GM19351 (cell line): ENCODE measurements around the gene CMSS1.
"Not testable (repeated sequence)": the region's sequence is repeated elsewhere in the genome, so short reads cannot be mapped to it uniquely, and the experiment has no call there.

ENCODE experiments used
- ATAC-seq: cut with Tn5 transposase; IDR thresholded peaks from one replicate; pipeline ENCODE4 v1.9.1; 2021; ENCODE audit warnings: mild to moderate bottlenecking, moderate library complexity; ENCODE audit not compliant: unreplicated experiment

The CMSS1 gene

DNA sequence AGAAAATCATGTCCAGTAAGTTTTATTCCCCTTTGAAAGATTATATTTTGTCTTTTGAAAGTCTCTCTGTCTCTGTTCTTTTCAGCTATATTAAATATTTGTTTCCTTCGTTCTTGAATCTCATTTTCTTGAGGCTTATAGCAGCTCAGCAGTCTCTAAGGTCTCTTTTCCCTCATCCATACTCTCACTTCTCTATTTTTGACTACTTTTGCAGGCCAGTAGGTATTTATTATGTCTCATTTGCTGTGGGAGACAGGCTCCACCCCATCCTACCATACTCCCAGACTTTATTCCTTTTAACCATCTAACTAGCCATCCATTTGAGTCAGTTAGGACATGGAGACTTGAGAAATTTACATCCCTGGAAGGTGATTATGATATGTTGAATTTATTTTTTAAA, 225.6 kb downstream of the CMSS1 start:
- no peak for ATAC-seq

DNA sequence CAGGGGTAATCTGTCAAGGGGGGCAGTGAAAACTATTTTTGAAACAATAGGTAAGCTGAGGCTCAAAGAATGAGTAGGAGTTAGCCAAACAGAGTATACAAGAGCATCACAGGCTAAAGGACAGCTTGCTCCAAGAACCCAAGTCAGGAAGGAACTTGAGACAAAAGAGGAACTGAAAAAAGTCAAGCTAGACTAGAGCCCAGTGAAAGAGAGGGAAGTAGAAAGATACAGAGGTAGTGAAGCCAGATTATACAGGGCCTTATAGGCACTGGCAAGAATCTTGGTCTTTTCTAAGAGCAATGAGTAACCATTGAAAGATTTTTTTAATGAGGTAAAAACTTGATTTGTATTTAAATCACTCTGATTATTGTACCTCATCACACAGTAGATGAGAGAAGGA, 226.7 kb downstream of the CMSS1 start:
- peak; percentile 78 for ATAC-seq

DNA sequence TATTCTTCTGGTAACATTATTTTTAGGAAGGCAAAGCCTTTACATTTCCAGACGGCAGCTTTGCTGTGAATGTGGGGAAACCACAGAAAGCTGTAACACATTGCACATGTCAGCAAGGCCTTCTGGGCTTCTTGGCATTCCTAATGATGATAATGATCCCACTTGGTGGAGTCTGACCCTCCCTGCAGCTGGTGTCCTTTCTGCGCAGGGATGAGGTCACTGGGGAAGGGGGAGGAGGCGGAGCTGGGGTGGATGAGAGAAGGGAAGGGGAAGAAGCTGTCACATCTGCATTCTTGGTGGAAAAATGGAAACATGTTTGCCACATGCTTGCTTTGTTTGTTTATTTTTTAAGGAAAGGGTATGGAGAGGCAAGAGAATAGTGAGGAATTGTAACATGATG, 228.0 kb downstream of the CMSS1 start:
- ATAC-seq: no peak

DNA sequence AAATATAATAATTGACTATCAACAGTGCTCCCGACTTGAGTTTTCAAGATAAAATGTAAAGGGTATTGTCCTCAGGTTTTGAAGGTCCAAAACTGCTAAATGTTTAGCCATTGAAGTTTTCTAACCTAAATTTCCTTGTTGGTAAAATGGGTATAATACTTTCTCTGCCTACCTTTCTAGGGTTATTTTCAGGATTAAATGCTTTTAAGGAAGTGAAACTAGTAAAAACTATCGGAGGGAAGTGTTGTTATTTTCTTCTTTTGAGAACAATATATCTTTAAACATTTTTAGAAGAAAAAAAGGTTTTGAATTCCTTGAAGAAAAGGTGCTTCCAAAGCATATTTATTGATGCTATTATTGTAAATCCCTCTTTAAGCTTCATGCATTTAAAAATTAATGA, 229.3 kb downstream of the CMSS1 start:
- ATAC-seq: no peak

DNA sequence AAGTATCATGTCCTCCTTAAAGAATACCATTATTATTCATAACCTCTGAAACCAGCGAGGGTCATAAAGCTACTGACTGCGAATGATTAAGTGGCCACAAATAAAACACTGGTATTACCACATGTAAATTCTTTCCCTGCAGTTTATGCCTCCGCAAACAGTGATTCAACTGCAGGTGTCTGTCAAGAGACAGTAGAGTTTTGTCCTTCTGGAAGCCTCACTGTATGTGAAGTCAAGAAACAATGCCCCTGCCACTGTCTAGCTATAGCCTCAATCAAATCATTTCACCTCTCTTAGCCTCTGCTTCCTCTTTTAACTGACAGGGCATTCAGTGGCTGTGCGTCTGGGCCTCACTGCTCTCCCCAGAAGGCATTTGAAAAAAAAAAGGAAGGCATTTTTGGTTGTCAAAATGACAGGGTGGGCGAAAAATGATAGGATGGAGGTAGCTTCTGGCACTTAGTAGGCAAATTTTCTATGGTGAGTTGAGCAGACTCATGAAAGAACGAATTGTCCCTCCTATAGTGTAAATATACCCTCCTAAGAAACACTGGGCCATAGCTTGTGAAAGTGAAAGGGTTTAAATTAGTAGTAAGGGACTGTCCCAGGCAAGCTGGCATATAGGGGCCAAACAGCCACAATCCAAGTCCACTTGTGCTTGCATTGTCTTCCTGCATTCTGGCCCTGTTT, 229.9 kb downstream of the CMSS1 start:
- peak; percentile 72 for ATAC-seq

DNA sequence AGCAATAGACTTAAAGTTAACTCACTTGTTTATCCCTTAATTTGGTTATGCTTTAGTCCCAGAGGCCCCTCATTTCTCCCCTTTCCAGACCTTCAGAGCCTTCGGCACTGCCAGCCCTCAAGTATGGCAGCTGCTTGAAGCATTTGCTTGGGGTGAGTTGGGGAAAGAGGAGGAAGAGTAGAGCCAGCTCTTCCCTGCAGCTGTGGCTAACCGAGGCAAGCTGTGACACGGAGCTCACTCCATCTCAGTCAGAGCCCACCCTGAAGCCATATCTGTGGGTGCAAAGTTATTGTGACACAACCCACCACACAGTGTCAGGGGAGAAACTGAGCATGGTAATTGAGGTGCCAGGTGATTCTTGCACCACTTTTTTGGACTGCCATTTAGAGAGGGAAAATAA, 230.6 kb downstream of the CMSS1 start:
- no peak for ATAC-seq

DNA sequence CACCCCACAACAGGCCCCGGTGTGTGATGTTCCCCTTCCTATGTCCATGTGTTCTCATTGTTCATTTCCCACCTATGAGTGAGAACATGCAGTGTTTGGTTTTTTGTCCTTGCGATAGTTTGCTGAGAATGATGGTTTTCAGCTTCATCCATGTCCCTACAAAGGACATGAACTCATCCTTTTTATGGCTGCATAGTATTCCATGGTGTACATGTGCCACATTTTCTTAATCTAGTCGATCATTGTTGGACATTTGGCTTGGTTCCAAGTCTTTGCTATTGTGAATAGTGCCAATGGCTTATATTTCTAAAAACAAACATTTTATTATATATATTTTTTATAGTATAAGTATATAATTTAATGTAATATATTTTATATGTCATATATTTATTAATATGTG, 233.9 kb downstream of the CMSS1 start:
- not testable (repeated sequence) for ATAC-seq

DNA sequence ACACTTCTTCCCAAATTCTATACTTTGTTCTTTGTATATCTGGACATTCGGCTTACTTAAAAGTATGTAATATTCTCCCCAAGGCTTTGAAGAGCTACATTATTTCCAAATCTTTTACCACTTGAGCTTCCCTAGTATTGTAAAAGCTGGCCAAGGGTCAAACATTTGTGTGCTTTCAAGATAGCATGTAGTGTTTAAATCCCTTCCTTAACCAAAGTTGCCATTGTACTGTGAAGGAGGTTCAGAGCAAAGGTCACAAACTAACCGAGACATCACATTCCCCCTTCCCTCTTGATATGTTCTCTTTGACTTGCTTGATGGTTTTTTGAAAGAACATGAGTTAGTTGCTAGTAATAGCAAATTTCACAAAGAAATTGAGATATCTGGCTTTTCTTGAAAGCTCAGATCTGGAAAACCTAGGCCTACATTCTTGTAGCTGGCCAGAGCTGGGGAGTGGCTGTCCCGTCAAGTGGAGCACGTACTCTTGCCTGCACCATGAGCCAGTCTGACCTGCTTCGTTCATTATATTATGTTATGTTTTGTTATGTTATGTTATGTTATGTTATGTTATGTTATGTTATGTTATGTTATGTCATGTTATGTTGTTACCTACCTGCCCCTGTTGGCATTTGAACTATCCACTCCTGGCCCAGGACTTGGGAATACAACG, 236.4 kb downstream of the CMSS1 start:
- ATAC-seq: no peak

DNA sequence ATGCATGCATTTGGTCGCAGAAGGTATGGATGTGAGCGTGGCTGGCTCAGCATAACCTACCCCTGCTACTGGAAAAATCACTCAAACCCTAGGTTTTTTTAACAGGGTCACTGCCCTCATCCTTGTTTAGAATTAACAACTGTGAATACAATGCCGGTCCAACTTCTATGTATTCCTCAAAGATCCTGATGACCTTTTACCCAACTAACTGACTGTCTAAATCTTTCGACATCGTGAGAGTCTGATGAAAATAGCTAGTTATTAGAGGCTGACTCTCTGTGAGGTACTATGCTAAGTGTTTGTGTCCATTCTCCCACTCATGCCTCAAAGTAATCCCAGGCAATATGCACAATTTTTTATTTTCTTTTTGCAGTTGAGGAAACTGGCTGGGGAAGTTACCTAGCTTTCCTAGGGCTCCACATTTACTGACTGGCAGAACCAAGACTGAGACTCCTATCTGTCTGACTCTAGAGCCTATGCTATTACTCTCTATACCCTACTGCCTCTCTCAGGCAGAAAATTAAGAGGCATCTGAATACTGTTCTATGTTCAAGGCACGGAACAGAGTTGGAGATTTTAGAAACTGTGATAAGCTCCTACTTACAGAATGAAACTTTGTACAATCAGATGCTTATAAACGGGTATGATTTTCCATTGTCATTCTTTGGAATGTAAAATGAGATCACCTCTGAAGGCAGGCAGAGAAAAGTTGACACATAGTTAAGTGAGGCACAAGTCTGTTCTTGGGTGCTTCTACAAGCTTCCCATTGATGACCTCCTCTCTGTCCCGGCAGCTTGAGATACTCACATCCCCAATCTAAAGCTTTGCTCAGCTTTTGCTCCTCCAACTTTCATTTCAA, 240.3 kb downstream of the CMSS1 start:
- no peak for ATAC-seq

DNA sequence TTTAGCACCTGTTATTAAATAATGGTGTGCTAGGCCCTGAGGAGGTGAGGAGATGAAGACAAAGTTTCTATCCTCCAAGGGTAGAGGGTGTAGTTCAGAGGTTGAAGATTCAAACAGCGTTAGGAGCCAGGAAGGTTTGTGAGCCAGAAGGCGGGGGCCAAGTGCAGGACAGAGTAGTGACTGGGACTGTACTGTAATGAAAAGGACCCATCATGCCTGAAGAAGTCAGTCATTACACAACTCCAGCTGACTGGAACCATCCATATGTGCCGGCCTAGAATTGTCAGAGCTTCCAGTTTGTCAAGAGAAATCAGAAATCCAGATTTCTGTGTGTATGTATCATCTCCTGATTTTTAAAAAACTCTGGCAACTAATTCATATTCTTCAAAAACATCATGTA, 241.8 kb downstream of the CMSS1 start:
- no peak for ATAC-seq

DNA sequence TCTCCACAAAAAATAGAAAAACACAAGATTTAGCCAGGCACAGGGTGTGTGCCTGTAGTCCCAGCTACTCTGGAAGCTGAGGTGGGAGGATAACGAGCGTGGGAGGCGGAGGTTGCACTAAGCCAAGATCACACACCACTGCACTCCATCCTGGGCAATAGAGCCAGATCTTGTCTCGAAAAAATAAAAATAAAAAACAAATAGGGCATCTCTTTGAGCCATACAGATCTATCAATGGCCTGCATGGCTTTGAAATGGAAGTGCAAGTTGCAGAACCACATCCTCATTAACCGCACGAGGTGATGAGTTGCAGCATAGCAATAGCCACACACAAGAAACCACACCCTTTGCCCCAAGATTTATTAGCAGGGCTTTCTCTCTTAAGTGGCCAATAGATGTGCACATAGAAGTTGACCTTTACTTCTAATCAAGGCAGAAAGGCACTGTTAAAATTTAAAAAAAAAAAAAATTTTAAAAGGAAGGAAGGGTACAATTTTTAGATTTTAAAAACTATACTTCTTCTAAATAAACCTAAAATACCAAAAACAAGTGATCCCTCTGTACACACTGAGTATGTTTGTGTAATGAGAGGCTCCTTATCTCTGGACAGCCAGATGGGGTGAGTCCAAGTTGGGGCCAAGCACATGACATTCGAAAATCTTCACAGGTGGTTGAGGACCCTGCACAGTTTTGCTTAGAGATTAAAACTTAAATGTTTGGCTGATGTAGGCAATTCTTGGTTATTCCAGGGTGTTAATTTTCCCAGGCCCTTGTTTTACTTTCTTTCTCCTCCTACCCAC, 243.2 kb downstream of the CMSS1 start:
- peak; percentile 54 for ATAC-seq

DNA sequence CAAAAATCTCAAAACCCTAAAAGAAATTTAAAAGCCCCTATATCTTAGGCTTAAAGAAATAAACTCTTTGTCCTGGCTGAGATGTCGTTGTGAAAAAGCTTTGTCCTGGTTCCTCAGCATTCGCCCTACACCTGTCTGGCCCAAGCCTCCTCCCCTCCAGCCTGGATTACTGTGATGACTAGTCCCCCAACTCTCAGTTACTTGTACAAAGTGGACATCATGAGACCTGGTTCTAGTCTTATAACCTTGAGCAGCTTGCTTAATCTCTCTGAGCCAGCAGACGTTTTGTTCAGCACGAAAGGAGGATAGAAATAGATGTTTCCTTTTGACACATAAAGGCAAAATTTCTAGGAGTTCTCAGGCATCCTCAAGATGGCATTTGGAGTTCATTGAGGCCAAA, 245.0 kb downstream of the CMSS1 start:
- ATAC-seq: no peak

DNA sequence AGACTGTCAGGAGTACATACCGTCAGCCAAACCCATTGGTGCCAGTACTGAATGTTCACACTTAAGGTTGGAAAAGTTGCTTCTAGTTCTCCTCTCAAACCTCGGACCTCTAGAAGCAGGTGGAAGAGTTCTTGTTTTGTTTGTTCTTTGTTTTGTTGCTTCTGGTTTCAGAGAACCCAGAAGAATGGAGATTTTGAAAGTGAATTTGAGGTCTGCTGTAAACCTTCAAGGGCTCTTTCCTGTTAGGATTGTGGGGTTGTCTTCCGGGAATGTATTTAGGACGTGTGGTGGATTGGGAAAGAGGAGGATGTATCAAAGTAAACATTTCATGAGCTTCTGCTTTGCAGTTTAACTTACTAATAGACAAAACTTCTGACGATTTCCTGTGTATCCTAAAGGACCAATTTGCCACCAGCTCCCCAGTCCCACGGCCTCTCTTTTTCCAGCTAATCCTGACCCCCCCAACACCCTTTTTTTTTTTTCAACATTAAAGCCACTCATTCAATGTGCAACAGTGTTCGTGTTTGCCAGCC, 246.3 kb downstream of the CMSS1 start:
- no peak for ATAC-seq

DNA sequence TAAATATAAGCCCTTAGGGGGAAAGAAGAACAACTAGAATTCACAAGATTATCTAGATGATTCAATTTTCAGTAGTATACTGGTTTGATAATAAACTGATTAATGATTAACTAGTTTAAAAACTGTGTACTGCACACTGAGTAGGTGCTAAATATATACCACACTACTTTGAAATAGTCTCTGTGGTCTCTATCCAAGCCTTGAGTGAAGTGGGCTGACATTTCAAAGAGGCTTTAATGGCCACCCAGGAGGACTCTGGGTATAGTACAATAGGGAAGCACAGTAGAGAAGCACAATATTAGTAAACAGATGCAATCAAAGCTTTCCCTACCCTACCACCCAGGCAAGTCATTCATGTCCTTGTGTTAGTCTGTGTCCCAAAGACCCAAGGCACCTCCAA, 249.9 kb downstream of the CMSS1 start:
- no peak for ATAC-seq

DNA sequence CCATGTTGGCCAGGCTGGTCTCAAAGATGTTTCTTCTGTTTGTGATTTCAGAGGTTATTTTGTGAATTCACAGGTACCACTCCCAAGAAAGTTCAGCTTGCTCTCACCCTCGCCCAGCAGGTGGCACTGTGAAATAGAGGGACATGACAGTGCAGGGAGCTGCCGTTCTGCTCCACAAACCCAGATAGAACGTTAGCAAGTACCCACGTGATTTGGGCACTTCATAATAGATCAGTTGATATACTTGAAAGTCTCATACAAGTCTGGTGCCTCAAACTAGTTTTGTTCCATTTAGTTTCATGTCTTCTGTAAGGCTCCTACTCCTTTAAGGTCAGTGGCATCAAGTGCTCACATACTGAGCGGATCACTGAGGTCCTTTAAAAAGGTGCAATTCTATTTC, 251.2 kb downstream of the CMSS1 start:
- peak; percentile 72 for ATAC-seq

DNA sequence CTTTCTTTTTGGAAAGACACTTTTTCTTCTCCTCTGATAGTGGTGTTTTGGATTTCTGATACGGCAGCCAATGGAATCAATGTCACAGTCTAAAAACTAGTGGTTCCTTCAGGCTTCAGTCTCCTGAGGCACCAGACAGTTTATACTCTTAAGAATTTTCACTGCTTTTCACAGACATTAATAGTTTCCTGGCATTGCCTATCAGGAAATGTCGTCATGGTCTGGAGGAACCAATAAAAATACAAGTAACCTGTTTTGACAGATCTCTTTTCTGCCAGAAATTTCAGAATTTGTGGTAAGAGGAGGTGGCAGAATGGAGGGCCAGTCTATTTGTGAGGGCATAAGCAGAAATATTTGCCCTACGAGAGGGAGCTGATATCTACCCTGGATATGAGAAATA, 251.8 kb downstream of the CMSS1 start:
- no peak for ATAC-seq

DNA sequence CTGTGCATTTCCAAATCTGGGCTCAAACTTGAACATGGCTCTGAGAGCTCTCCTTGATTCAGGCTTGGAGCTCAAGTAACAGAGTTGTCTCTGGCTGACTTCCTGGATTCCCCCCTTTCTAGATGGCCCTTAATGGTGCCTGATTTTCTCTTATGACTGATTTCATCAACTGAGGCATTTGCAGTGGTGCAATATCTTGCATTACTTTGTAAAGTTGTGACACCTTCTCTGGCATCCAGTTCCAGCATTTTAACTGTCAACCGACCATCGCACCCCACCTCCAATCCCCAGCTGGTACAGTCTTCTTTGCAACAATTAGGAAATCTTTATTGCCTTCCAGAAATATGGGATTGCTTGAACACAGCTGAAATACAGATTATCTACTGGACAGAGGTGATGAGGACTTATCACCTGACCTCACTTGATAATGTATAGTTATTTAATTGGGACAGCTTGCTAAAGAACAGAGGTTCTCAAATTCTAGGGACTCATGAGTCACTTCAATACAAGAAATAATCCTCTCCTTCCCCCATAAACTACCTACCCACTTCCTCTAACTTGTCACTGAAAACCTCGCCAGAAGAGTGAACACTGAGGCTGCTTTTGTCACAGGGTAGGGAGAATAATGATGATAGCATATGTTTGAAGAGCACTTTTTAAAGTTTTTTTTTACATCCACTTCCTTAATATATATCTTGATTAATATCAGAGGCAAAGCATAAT, 254.8 kb downstream of the CMSS1 start:
- ATAC-seq: peak; percentile 69

DNA sequence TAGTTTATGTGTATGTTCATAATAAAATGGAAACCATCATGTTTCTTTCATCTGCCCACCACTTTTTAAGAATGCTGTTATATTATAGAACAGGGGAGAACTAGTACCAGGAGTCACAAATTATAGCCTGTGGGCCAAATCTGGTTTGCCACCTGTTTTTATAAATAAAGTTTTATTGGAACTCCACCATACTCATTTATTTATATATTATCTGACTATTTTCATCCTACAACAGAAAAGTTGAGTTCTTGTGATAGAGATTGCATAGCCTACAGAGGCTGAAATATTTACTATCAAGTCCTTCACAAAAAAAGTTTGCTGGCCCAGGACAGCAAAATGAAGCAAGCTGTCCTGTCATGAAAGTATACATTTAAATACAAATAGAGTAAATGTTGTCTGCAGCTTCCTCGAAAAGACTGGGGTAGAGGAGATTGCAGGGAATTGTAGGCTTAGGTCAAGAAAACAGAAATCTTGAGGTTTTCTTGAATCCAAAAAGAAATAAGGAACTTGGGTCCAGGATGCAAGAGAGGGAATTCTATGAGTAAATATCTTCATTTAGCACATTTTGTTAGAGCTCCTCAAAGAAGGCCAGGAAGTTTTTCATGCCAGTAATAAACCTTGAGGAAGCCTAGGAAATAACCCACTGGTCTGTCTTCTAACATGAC, 255.5 kb downstream of the CMSS1 start:
- no peak for ATAC-seq

DNA sequence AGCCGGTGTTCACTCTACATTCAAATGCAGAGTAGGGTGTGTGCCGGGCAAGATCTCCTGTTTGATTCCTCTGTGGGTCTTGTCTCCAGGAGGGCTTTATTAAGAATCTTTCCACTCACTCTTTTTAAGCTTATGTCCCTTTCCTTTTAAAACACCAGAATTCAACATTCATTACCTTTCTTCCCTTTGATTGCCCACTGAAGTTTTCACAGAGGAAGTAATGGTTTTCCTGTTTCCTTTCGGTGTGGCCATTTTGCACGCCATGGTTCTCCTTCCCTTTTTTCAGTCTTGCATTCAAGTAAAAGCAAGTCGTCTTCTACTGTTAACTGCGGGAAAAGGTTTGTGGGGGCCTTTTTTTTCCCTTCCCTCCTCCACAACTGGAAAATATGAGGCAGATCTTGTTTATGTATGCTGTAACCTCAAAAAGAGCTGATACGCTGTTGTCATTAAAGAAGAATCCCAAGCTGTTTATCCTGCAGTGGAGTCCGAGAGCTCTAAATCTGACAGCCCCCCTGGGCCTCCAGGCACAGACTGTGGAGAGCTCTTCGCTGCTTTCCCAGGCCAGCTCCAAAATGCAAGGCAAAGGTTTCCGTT, 256.1 kb downstream of the CMSS1 start:
- no peak for ATAC-seq
